HL-60 (cell line): Measurements from ENCODE around the gene ARL2BP.

ENCODE experiments used
- DNase-seq, 2 experiments: peaks; one replicate each; pipeline ENCODE4 v3.0.0-alpha.2; 2010 to 2020; ENCODE audit warnings: low read depth in 1 of 2, low spot score in 1 of 2
- H3K27ac ChIP-seq: fragments of 250-450 bp; sonication (Bioruptor Pico); replicated peaks from 2 replicates; pipeline ENCODE4 v1.5.1; 2020; ENCODE audit warnings: mild to moderate bottlenecking, moderate library complexity
- H3K27me3 ChIP-seq: fragments of 250-450 bp; sonication (Bioruptor Pico); 2 replicates; pipeline ENCODE4 v1.5.1; 2021; ENCODE audit warnings: mild to moderate bottlenecking, moderate library complexity; ENCODE audit not compliant: insufficient read depth, poor library complexity, severe bottlenecking
- H3K4me3 ChIP-seq: replicated peaks from 2 replicates; pipeline ENCODE4 v1.5.1; 2011; ENCODE audit warnings: mild to moderate bottlenecking, control low read depth, low read length; ENCODE audit not compliant: insufficient read depth
- CTCF ChIP-seq: IDR thresholded peaks from one replicate; pipeline ENCODE4 v1.5.1; 2011; ENCODE audit warnings: low read length, control low read depth, inconsistent platforms; ENCODE audit not compliant: insufficient read depth
- GABPA ChIP-seq: IDR thresholded peaks from 2 replicates; pipeline ENCODE4 v1.6.1; 2012; ENCODE audit warnings: low read depth
- POLR2AphosphoS5 ChIP-seq: IDR thresholded peaks from 2 replicates; pipeline ENCODE4 v1.6.1; 2012; ENCODE audit warnings: low read depth
- REST ChIP-seq: IDR thresholded peaks from 2 replicates; pipeline ENCODE4 v1.6.1; 2012; ENCODE audit warnings: low read depth; ENCODE audit not compliant: insufficient replicate concordance
- SPI1 ChIP-seq: IDR thresholded peaks from 2 replicates; pipeline ENCODE4 v1.6.1; 2012; ENCODE audit warnings: low read depth, mild to moderate bottlenecking, borderline replicate concordance

The ARL2BP gene

DNA sequence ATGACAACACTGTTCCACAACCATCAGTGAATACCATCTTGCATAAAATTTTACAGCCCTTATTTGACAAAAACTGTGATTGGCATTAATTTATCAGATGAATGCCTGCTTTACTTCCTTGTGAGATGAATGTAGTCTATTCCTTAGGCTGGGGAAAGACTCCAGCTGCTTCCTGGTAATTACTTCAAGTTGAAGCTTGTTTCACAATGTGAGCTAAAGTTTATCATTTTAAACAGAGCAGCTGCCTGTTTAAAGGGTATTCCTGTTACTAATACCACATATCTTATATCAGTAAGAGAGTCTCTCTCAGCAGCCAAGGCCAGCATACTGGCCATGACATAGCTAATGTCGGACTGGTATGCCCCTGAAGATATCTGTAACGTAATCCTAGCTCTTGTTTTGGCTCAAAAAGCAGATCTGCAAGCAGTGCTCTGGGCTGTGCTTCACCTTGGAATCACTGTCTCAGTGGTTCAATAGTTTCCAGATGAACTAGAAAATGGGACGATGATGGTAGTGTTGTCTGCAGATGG, 13.2 kb upstream of the ARL2BP start:
- no peak for TF ChIP-seq REST
- Histone ChIP-seq H3K4me3 (no peak overlapping the region), H3K27ac (no peak overlapping the region), H3K27me3 (no peaks in the 10 kb centered on the region)
- no peak for DNase-seq

GRCh38 chr16:57233944-57234706, 10.9 kb upstream of the ARL2BP start:
- no peaks in the 10 kb centered on the region for H3K27me3 ChIP-seq
- no peak overlapping the region for H3K4me3 ChIP-seq
- no peak for DNase-seq
- no peak overlapping the region for H3K27ac ChIP-seq
- TF ChIP-seq SPI1 (no peak), POLR2AphosphoS5 (no peak), CTCF (no peak), GABPA (no peak), REST (no peak)

DNA sequence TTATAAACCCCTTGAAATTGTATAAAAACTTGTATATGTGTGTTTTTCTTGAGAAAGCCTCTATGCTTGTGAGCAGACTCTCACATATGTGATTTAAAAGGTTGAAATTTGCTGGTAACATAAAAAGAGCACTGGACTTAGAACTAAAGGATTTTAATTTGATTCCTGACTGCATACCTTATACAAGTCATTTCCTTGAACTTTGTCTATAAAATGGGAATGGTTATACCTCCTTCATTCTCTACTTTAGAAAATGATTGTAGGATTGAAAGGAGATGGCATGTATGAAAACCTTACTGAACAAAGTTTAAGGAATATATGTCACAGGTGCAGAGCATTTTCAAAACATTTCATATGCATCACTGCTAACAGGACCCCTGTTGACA, 10.4 kb upstream of the ARL2BP start:
- DNase-seq = no peak
- H3K27ac ChIP-seq = no peak overlapping the region
- H3K4me3 ChIP-seq = no peak overlapping the region
- H3K27me3 ChIP-seq = no peaks in the 10 kb centered on the region
- TF ChIP-seq GABPA = no peak
- TF ChIP-seq POLR2AphosphoS5 = no peak
- TF ChIP-seq CTCF = no peak
- no peak for TF ChIP-seq REST
- TF ChIP-seq SPI1 = no peak
